Activated CD4-positive, alpha-beta T cell treated with anti-CD3 and anti-CD28 coated beads, Interleukin-2, amount 10 ng/mL, durations not matched to agents 7 days and 5 days (primary cell): ENCODE results near the gene PLCD1. TPM values are rescaled to one million over a fixed set of nuclear protein-coding genes. Genes with fewer than 3 reads are reported as not detected.
"Not testable (repeated sequence)": the region's sequence is repeated elsewhere in the genome, so short reads cannot be mapped to it uniquely, and the experiment has no call there.

ENCODE experiments used
- CTCF ChIA-PET: fragments of 350-600 bp; sonication (Branson Sonifier 250); formaldehyde crosslinking; loops from one replicate; lab custom pipeline; 2021; ENCODE audit warnings: antibody characterized with exemption; lab: Charles Lee
- POLR2A ChIA-PET: fragments of 350-600 bp; sonication (Branson Sonifier 250); formaldehyde crosslinking; loops from one replicate; lab custom pipeline; 2021; ENCODE audit warnings: antibody characterized with exemption; lab: Charles Lee
- DNase-seq: peaks from one replicate; pipeline ENCODE4 v3.0.0-alpha.2; 2020
- H3K27ac Mint-ChIP-seq: one replicate; pipeline ENCODE4 v1.8.0; 2021; ENCODE audit warnings: mild to moderate bottlenecking, moderate library complexity, mixed read lengths
- H3K27me3 Mint-ChIP-seq: one replicate; pipeline ENCODE4 v1.8.0; 2021; ENCODE audit warnings: mixed read lengths
- H3K36me3 Mint-ChIP-seq: one replicate; pipeline ENCODE4 v1.8.0; 2021; ENCODE audit warnings: low read depth, mixed read lengths
- H3K4me1 Mint-ChIP-seq: one replicate; pipeline ENCODE4 v1.8.0; 2021; ENCODE audit warnings: mixed read lengths
- H3K4me3 Mint-ChIP-seq: one replicate; pipeline ENCODE4 v1.8.0; 2021; ENCODE audit warnings: mild to moderate bottlenecking, moderate library complexity, mixed read lengths
- H3K9me3 Mint-ChIP-seq: one replicate; pipeline ENCODE4 v1.8.0; 2021; ENCODE audit warnings: mixed read lengths
- total RNA-seq, 2 experiments: library from RNA; stranded (reverse); gene quantifications; one replicate each; pipeline ENCODE4 v1.2.3, GENCODE V29; 2021

PLCD1 gene
- 10 to 100 TPM; 18.3 to 21.2 TPM for total RNA-seq

- DNase-seq = peak; percentile 34
- peaks cover 5% of the 10 kb centered on the region for H3K36me3 Mint-ChIP-seq
- H3K4me1 Mint-ChIP-seq = peaks cover 33% of the 10 kb centered on the region
- ChIA-PET CTCF (interaction anchor here (1.2 to 2.5 kb wide), 3 partner anchors 10 to 11 kb away, joined by 3 to 7 read pairs (median 6); partner anchors contain the start of gene DLEC1), POLR2A (no interaction called here)
- H3K27ac Mint-ChIP-seq = peak within 1 kb of the TSS; percentile 58
- peak within 1 kb of the TSS; percentile 44 for H3K4me3 Mint-ChIP-seq
- H3K9me3 Mint-ChIP-seq = no peaks in the 10 kb centered on the region
- peaks cover 27% of the 10 kb centered on the region for H3K27me3 Mint-ChIP-seq
These were observed at the start of gene PLCD1 for GRCh38 chr3:38029400-38030125. TSS of gene PLCD1 (minus strand) at chr3:38029642. CDS start at chr3:38029539, 103 bp downstream.

GRCh38 chr3:38077073-38077472 is 47.6 kb upstream of the PLCD1 start:
- H3K27ac Mint-ChIP-seq, H3K4me1 Mint-ChIP-seq, CTCF ChIA-PET, H3K4me3 Mint-ChIP-seq, H3K27me3 Mint-ChIP-seq, H3K36me3 Mint-ChIP-seq, H3K9me3 Mint-ChIP-seq, DNase-seq, POLR2A ChIA-PET: not testable (repeated sequence)

- H3K27ac Mint-ChIP-seq = no peak overlapping the region
- no peaks in the 10 kb centered on the region for H3K4me1 Mint-ChIP-seq
- no peaks in the 10 kb centered on the region for H3K36me3 Mint-ChIP-seq
- H3K4me3 Mint-ChIP-seq = no peak overlapping the region
- POLR2A ChIA-PET = no interaction called here
- peaks cover 3% of the 10 kb centered on the region for H3K9me3 Mint-ChIP-seq
- DNase-seq = no peak
- H3K27me3 Mint-ChIP-seq = peaks cover 5% of the 10 kb centered on the region
- CTCF ChIA-PET = interaction anchor here (0.6 kb wide), 1 partner anchor 25 kb away, joined by 5 read pairs; no protein-coding TSS in a partner anchor
These were observed 40.6 kb upstream of the PLCD1 start for GRCh38 chr3:38070013-38070412.

- H3K4me3 Mint-ChIP-seq = no peak overlapping the region
- H3K36me3 Mint-ChIP-seq = no peaks in the 10 kb centered on the region
- peaks cover 3% of the 10 kb centered on the region for H3K9me3 Mint-ChIP-seq
- peaks cover 5% of the 10 kb centered on the region for H3K27me3 Mint-ChIP-seq
- POLR2A ChIA-PET = no interaction called here
- CTCF ChIA-PET = interaction anchor here (0.7 kb wide), 1 partner anchor 11 kb away, joined by 4 read pairs; no protein-coding TSS in a partner anchor
- no peaks in the 10 kb centered on the region for H3K4me1 Mint-ChIP-seq
- no peak for DNase-seq
- H3K27ac Mint-ChIP-seq = no peak overlapping the region
These were observed 38.2 kb upstream of the PLCD1 start for GRCh38 chr3:38067508-38068233.

- H3K4me3 Mint-ChIP-seq, H3K4me1 Mint-ChIP-seq, H3K27me3 Mint-ChIP-seq, H3K9me3 Mint-ChIP-seq, POLR2A ChIA-PET, H3K27ac Mint-ChIP-seq, CTCF ChIA-PET, DNase-seq, H3K36me3 Mint-ChIP-seq: not testable (repeated sequence)
These were observed 35.0 kb upstream of the PLCD1 start for GRCh38 chr3:38064453-38064852.

- no peak for DNase-seq
- Mint-ChIP-seq H3K27ac (no peak overlapping the region), H3K27me3 (peaks cover 5% of the 10 kb centered on the region), H3K4me3 (no peak overlapping the region), H3K4me1 (peaks cover 8% of the 10 kb centered on the region), H3K9me3 (peaks cover 3% of the 10 kb centered on the region), H3K36me3 (peaks cover 4% of the 10 kb centered on the region)
- CTCF ChIA-PET = no interaction called here
- POLR2A ChIA-PET = no interaction called here
These were observed 33.4 kb upstream of the PLCD1 start for GRCh38 chr3:38062809-38063208.

- DNase-seq = no peak
- CTCF ChIA-PET = interaction anchor here (0.9 kb wide), 1 partner anchor 33 kb away, joined by 3 read pairs; no protein-coding TSS in a partner anchor
- Mint-ChIP-seq H3K4me1 (peaks cover 16% of the 10 kb centered on the region), H3K36me3 (peaks cover 4% of the 10 kb centered on the region), H3K9me3 (no peaks in the 10 kb centered on the region), H3K27me3 (no peaks in the 10 kb centered on the region), H3K27ac (no peak overlapping the region), H3K4me3 (no peak overlapping the region)
- POLR2A ChIA-PET = no interaction called here
These were observed 30.1 kb upstream of the PLCD1 start for GRCh38 chr3:38059591-38059990.

- no peak for DNase-seq
- Mint-ChIP-seq H3K4me3 (no peak overlapping the region), H3K4me1 (peaks cover 17% of the 10 kb centered on the region), H3K9me3 (no peaks in the 10 kb centered on the region), H3K27me3 (no peaks in the 10 kb centered on the region), H3K27ac (no peak overlapping the region), H3K36me3 (peaks cover 4% of the 10 kb centered on the region)
- ChIA-PET POLR2A (no interaction called here), CTCF (interaction anchor here (0.9 kb wide), 1 partner anchor 33 kb away, joined by 3 read pairs; no protein-coding TSS in a partner anchor)
These were observed 29.7 kb upstream of the PLCD1 start for GRCh38 chr3:38059148-38059547.

GRCh38 chr3:38054499-38055001 is 25.1 kb upstream of the PLCD1 start:
- Mint-ChIP-seq H3K4me3 (no peak overlapping the region), H3K27ac (no peak overlapping the region), H3K36me3 (no peaks in the 10 kb centered on the region), H3K27me3 (no peaks in the 10 kb centered on the region), H3K9me3 (no peaks in the 10 kb centered on the region), H3K4me1 (peaks cover 12% of the 10 kb centered on the region)
- POLR2A ChIA-PET = no interaction called here
- no peak for DNase-seq
- CTCF ChIA-PET = interaction anchor here (1.0 kb wide), 1 partner anchor 12 kb away, joined by 3 read pairs; no protein-coding TSS in a partner anchor

- DNase-seq, H3K27me3 Mint-ChIP-seq, H3K27ac Mint-ChIP-seq, H3K36me3 Mint-ChIP-seq, H3K4me3 Mint-ChIP-seq, H3K4me1 Mint-ChIP-seq, H3K9me3 Mint-ChIP-seq, POLR2A ChIA-PET: not testable (repeated sequence)
- CTCF ChIA-PET = interaction anchor here (1.0 kb wide), 1 partner anchor 12 kb away, joined by 3 read pairs; no protein-coding TSS in a partner anchor
These were observed 24.5 kb upstream of the PLCD1 start for GRCh38 chr3:38053813-38054498.

GRCh38 chr3:38053286-38053685 is 23.8 kb upstream of the PLCD1 start:
- H3K27me3 Mint-ChIP-seq, H3K27ac Mint-ChIP-seq, H3K36me3 Mint-ChIP-seq, POLR2A ChIA-PET, H3K4me3 Mint-ChIP-seq, H3K9me3 Mint-ChIP-seq, DNase-seq, CTCF ChIA-PET: not testable (repeated sequence)
- H3K4me1 Mint-ChIP-seq = peaks cover 11% of the 10 kb centered on the region

- H3K27ac Mint-ChIP-seq = no peak overlapping the region
- no peak overlapping the region for H3K4me3 Mint-ChIP-seq
- CTCF ChIA-PET = no interaction called here
- POLR2A ChIA-PET = no interaction called here
- no peaks in the 10 kb centered on the region for H3K36me3 Mint-ChIP-seq
- DNase-seq = no peak
- H3K9me3 Mint-ChIP-seq = no peaks in the 10 kb centered on the region
- peaks cover 11% of the 10 kb centered on the region for H3K4me1 Mint-ChIP-seq
- H3K27me3 Mint-ChIP-seq = no peaks in the 10 kb centered on the region
These were observed 21.7 kb upstream of the PLCD1 start for GRCh38 chr3:38051131-38051530.
